Fibroblast of skin of back (primary cell): Measurements from ENCODE around the gene KIF2C.
A peak's percentile ranks its signal among the peaks of the same experiment; 100 is the strongest.
"Not testable (repeated sequence)": the region's sequence is repeated elsewhere in the genome, so short reads cannot be mapped to it uniquely, and the experiment has no call there.

Source experiments
- DNase-seq: peaks from one replicate; pipeline ENCODE4 v3.0.0-alpha.2; 2013

Gene KIF2C

DNA sequence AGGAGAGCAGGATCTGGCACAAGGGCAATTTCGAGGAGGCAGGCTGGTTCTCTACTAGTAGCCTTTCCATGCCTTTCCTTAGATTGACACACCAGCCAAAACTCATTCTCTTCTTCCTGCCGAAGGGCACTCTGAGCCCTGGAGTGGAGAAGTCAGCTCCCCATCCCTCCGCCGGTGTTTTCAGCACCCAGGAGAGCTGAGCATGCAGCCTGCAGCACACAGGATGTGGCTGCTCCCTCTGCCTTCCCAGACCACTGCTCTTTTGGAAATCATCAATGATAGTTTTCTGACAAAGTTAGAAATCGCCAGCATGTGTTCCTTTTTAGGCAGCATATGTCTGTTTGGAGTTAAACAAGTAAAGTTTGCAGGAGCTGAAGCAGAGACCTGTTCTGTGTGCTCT is 20.3 kb upstream of the KIF2C start:
- no peak for DNase-seq

DNA sequence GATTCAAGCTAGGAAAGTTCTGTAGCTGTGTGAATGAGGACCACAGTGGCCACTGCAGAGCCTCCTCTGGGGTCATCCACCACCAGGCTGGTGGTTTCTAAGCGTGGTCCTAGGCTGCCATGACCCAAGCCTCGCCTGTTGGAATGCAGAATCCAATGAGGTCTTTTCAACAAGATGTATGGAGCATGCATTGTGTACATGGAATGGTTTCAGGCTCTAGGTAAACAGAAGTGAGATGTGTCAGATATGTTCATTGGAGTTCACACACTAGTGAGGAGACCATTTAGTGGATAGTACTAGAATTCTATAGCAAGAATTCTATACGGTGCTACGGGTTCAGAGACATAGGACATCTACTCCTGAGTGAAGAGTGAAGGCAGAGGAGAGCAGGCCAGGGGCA is 19.4 kb upstream of the KIF2C start:
- DNase-seq = no peak

- DNase-seq = peak; percentile 93
Measured at GRCh38 chr1:44721485-44722361, 17.9 kb upstream of the KIF2C start.

GRCh38 chr1:44723064-44723463 is 16.6 kb upstream of the KIF2C start:
- DNase-seq = no peak

DNA sequence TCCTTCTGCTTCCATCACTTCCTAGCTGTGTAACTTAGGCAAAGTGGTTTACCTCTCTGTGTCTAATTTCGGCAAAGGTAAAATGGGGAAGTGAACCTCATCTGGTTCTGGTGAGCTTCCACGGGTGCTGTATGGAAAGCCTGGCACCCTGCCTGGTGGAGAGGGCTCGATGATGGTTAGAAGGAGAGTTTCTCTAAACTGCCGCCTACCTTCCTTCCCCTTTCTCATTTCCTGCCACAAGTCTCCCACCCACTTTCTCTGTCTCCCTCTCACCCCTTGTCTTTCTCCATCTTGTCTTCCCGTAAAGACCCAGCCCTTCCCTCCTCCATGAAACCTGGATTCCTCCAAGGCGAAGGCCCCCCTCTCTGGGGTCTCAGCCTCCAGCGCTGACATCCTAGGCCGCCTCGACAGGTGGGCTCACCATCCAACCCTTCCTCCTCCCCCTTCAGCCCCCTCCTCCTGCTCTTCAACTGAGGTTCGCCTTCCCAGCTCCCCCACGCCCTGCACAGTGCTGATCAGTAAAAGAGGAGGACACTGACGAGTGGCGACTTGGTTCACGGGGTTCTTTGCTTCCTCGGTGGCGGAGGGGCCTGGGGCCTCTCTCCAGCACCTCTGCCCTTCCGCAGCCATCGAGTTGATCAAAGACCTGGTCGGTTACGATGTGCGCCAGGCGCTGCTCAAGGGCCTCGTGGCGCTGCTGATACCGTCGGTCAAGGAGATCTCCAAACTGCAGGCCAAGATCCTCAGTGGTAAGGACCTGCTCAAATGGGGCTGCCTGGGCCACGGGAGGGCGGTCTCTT is 15.9 kb upstream of the KIF2C start:
- no peak for DNase-seq

DNA sequence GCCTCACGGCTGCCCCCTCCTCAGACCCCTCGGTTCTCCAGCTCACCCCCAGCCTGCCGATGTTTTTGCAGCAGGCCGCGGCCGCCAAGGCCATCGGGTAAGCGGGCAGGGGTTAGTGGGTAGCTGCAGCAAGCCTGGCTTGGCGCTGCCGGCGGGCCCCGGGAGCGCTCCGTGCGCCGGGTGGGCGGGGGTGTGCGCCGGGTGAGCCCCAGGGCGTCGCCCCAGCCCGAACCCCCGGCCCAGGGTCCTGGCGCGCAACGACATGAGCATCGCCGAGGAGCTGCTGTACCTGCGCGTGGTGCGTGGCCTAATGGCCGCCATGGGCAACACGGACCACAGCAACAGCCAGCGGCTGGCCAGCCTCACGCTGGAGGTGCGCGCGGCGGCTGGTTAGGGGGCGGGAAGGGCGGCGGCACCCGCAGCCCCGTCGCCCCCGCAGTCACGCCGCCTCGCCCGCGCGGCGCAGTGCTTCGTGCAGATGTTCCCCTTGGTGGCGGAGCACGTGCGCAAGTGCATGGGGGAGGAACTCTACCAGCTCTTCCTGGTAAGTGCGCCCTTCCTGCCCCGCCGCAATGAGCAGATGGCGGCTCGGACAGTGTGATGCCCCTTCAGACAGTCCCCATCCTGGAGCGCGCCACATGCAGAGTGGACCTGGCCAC is 15.2 kb upstream of the KIF2C start:
- DNase-seq = no peak

DNA sequence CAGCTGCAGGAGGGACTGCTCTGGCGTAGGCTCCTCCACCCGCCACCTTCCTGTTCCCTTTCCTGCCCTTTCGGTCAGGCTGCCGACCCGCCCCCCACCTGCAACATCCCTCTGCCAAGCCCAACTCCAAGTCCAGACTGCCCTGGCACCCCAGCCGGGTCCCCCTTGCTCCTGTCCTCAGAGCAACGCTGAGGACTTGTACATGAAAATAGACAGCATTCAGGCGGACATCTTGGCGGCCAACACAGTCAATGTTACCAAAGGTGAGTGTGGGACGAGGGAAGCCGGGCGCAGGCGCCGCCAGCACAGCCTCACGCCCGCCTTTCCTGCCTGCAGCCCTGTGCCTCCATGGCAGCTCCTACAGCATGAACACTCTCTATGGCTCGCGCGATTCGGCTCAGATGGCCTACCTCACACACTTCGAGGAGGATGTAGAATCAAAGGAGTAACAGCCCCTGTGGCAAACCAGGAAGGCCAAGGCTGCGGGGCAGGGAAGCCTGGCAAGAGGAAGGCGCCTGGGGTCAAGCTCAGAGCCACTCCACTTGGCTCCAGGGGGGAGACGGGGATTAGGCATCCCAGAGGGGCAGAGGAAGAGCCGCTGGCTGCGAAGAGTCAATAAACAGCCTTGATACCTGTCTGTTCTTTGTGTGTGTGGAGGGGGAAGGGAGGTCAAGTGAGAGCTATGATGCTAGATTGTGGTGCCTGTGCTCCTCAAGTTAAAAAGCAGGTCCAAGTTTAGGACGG is 14.5 kb upstream of the KIF2C start:
- no peak for DNase-seq

DNA sequence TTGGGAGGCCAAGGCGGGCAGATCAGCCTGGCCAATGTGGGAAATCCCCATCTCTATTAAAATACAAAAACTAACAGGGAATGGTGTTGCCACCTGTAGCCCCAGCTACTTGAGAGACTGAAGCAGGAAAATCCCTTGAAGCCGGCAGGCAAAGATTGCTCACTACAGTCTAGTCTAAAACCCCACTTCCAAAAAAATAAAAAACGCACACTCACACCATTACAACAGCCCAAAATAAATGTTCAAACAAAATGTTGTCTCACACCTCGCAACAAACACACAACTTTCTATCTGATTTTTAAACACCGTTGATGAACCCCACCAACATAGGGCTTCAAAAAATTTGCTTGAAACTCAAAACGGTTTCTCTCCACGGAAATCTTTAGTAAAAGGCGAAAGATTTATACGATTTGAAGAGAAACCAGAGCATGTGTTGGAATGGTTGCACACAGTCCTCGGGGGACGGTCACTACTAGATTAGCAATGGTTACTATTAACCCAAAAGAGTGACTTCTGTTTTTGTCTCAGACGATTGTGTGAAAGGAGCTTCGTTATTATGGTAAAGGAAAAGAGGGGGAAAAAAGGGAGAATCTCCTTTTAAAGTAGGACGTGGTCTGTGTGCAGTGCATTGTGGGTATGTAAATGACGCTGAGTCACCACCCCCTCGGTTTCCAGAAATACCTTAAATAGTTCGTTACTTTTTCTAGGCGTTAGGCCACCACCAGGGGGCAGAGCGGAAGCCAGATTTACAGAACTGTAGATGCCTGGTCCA is 8.7 kb upstream of the KIF2C start, which contains the start of gene RNU5D-1:
RNU5D-1 (minus strand) TSS at position 430 of the 772 bp plus-strand sequence.
- peak; percentile 94 for DNase-seq

- peak; percentile 86 for DNase-seq
Measured at GRCh38 chr1:44733365-44733764, 6.3 kb upstream of the KIF2C start.

DNA sequence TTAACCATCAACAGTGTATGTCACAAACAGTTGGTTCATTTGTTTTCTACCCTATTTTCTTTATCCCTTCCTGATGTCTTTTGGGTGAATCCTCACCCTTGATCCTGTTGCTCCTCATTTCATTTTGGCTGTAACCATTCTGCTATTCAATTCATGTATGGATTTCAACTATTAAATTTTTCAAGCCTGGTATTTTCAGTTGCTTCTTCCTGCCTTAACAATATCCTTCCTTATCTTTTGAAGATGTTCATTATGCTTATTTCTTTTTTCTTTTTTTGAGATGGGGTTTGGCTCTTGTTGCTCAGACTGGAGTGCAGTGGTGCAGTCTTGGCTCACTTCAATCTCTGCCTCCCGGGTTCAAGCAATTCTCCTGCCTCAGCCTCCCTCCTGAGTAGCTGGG is 5.9 kb upstream of the KIF2C start:
- no peak for DNase-seq

DNA sequence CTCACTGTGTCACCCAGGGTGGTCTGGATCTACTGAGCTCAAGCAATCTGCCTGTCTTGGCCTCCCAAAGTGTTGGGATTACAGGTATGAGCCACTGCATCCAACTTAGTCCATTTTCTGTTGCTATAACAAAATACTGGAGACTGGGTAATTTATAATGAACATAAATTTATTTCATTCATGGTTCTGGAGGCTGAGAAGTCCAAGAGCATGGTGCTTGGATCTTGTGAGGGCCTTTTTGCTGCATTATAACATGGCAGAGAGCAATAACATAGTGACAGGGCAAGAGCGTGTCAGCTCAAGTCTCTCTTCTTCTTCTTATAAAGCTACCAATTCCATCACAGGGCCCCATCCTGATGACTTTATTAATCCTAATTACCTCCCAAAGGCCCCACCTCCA is 3.6 kb upstream of the KIF2C start:
- no peak for DNase-seq

DNA sequence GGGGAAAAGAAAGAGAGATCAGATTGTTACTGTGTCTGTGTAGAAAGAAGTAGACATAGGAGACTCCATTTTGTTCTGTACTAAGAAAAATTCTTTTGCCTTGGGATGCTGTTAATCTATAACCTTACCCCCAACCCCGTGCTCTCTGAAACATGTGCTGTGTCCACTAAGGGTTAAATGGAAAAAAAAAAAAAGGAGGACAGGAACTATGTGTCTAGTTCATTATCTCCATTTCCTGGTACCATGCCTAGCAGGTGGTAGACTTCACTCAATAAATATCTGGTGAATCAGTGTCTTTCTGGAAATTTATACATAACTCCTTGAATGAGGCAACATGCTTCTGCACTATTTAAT is 707 bp upstream of the KIF2C start:
- not testable (repeated sequence) for DNase-seq

DNA sequence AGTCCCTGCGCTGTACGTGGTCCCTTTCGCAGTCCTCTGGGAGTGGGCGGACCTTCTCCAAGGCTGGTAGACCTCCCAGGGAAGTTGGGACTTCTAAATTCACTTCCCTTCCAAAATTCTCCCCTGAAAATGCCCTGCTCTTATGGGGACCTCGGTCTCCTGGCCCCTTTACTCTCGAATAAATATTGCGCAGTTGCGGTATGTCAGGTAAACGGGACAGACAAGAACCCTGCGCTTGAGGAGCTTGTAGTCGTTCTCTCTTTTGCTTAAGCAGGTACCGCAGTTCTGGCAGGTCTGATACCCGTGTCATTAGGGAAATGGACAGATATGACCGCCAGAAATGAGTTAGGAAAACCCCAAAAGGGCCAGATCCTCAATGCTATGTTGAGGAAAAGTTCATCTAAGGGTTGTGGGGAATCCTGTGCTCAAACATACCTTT is 561 bp downstream of the KIF2C start:
- peak; percentile 23 for DNase-seq

DNA sequence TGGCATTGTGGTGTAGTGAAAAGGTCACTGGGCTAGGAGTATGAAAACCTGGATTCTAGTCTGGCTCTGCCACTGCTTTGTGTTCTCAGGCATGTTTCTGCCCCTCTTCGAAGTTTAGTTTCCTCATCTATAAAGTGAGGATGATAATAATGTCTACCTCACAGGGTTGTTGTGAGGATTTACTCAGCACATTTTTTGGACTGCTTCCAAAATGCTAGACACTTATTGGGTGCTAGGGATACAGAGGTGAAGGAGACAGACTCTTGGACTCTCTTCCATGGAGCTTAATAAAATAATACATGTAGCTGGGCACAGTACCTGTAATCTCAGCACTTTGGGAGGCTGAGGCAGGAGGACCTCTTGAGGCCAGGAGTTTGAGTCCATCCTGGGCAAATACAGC is 3.6 kb downstream of the KIF2C start:
- DNase-seq = no peak

- no peak for DNase-seq
Measured at GRCh38 chr1:44747878-44748277, 8.2 kb downstream of the KIF2C start.

DNA sequence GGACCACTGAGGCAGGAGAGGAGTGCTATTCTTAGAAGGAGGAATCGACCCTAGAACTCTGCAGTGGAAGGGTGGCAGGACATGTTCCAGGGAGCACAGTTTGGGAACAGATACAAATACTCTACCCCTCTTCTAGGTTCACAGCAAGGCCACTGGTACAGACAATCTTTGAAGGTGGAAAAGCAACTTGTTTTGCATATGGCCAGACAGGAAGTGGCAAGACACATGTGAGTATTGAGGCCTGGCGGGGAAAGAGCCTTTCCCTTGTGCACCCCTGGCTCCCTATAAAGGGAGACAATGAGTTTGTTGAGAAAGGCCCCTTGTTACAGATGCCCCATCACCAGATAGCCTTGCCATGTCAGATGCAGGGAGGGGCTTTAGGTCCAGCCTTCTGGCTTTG is 17.8 kb downstream of the KIF2C start:
- no peak for DNase-seq

- DNase-seq = no peak
Measured at GRCh38 chr1:44759077-44759476, 19.4 kb downstream of the KIF2C start.

DNA sequence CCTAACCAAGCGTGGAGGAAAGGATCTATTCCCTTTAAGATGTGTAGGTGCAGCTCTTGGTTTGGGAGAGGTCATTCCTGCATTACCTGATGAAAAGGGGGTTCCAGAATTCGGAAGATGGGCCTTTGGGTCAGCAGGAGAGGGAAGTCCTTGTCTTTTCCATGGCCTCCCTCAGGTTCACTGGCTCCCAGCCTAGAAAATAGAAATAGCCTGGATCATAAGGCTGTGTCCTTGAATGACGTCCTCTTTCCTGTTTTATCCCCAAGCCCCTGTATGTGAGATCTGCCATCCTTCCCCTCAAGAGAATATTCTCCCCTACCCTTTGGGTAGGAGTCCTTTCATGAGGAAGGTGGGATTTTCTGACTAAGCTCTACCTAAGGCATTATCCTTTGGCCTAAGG is 21.2 kb downstream of the KIF2C start:
- DNase-seq = no peak

- DNase-seq = not testable (repeated sequence)
Measured at GRCh38 chr1:44766421-44766820, 26.8 kb downstream of the KIF2C start.

- DNase-seq = peak; percentile 95
Measured at GRCh38 chr1:44775078-44775929, 35.7 kb downstream of the KIF2C start, which contains the start of gene RPS8. TSS of gene RPS8 (plus strand) at chr1:44775540. CDS start at chr1:44775597, 57 bp downstream.
